Measurements from ENCODE around the gene ARHGEF9. TPM values are rescaled to one million over a fixed set of nuclear protein-coding genes. Genes with fewer than 3 reads are reported as not detected.

The ARHGEF9 gene
- polyA plus RNA-seq, 1 donor (not counting 4 experiments of a cell fraction or from before 2014, with no cell fraction given): 16.0 TPM

DNA sequence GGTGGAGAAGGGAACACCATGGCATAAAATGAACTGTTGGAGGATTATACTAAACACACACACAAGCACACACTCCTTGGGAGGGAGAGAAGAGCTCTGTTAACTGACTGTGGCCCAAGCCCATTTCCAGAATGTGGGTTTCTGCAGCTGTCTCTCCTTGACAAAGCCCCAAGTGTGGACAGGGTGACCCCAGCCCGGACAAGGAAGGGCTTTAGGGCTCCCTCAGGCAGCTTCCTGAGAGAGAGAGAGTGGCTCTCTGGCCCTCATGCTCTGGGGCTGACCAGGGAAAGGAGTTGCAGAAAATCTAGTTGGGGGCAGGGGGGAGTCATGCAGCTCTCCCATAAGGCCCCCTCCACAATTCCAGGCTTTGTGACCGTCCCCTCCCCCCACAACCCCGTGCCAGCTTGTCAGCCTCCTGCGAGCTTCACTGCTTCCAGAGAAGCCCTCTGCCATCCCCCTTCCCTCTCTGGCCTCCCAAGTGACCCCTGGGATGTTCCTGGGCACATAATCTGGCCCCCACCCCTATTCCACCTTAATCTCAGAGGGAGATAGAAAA, 590 bp downstream of the ARHGEF9 start:
- no peak overlapping the region for H3K4me3 ChIP-seq (ENCODE audit: control insufficient read depth in 2 of 3, extremely low read depth in 1 of 3, insufficient read depth in 2 of 3, low read depth in 1 of 3, low read length in 3 of 3)
- dilution Hi-C loops (cut with MboI; ENCODE audit: extremely low pct_ligation_motif_present, low sequenced_read_pairs): no loop called here
- DNase-seq (ENCODE audit: low read depth, low spot score) (no peak), FAIRE-seq (no peak)
- H3K9me1 ChIP-seq (ENCODE audit: control insufficient read depth, extremely low read depth, insufficient read depth, low read length): no peaks in the 10 kb centered on the region
- no peaks in the 10 kb centered on the region for H3K9me3 ChIP-seq (ENCODE audit: control insufficient read depth, low read depth, low read length)
- no peaks in the 10 kb centered on the region for H3K27me3 ChIP-seq (ENCODE audit: control insufficient read depth, extremely low read depth, insufficient read depth, low read length)
- H2AFZ ChIP-seq (ENCODE audit: control insufficient read depth, low read length): no peak overlapping the region
- no peak overlapping the region for H3K4me2 ChIP-seq (ENCODE audit: control insufficient read depth, extremely low read depth, insufficient read depth, low read depth, low read length)
- TF ChIP-seq, protein P1, sequence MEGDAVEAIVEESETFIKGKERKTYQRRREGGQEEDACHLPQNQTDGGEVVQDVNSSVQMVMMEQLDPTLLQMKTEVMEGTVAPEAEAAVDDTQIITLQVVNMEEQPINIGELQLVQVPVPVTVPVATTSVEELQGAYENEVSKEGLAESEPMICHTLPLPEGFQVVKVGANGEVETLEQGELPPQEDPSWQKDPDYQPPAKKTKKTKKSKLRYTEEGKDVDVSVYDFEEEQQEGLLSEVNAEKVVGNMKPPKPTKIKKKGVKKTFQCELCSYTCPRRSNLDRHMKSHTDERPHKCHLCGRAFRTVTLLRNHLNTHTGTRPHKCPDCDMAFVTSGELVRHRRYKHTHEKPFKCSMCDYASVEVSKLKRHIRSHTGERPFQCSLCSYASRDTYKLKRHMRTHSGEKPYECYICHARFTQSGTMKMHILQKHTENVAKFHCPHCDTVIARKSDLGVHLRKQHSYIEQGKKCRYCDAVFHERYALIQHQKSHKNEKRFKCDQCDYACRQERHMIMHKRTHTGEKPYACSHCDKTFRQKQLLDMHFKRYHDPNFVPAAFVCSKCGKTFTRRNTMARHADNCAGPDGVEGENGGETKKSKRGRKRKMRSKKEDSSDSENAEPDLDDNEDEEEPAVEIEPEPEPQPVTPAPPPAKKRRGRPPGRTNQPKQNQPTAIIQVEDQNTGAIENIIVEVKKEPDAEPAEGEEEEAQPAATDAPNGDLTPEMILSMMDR (optimal IDR thresholded peaks at IDR 0.05 in 1 of 3, IDR thresholded peaks at IDR 0.05 in 1 of 3, conservative IDR thresholded peaks at IDR 0.05 in 1 of 3; ENCODE audit: extremely low read depth in 1 of 3, insufficient read depth in 2 of 3, low read length in 3 of 3): no peak
- no peak for TF ChIP-seq EZH2 (IDR thresholded peaks at IDR 0.05; ENCODE audit: low read length)
- no peaks in the 10 kb centered on the region for H3K79me2 ChIP-seq (ENCODE audit: control insufficient read depth, insufficient read depth, low read length)
- no peaks in the 10 kb centered on the region for H4K20me1 ChIP-seq (ENCODE audit: control insufficient read depth, extremely low read depth, insufficient read depth, low read length)
- H3K4me1 ChIP-seq (ENCODE audit: control insufficient read depth, extremely low read depth, insufficient read depth, low read length): no peaks in the 10 kb centered on the region
- no peak overlapping the region for H3K27ac ChIP-seq (ENCODE audit: control insufficient read depth, insufficient read depth, low read length)
- no peak overlapping the region for H3K9ac ChIP-seq (ENCODE audit: control insufficient read depth, extremely low read depth, insufficient read depth, low read length)
- H3K36me3 ChIP-seq (ENCODE audit: control insufficient read depth in 2 of 2, extremely low read depth in 1 of 2, insufficient read depth in 2 of 2, low read length in 2 of 2): no peaks in the 10 kb centered on the region

DNA sequence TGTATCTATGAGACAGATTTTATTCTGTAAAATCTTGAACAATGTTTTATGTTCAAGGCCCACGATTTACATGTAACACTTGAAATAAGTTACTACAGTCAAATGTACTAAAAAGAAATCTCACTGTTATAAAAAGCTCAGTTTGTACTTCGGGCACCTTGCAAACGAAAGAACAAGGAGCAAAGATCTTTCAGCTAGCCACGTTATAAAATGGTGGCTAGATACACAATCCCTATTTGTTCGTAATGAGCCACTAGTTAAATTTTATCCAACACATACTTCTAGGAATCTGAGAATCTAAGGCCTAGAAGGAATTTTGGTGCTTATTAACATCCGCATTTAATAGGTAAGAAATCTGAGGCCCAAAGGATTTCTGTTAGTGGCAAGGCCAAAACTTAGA, 2.5 kb downstream of the ARHGEF9 start:
- Histone ChIP-seq H4K20me1 (ENCODE audit: control insufficient read depth, extremely low read depth, insufficient read depth, low read length) (no peaks in the 10 kb centered on the region), H3K4me1 (ENCODE audit: control insufficient read depth, extremely low read depth, insufficient read depth, low read length) (no peaks in the 10 kb centered on the region), H3K4me3 (ENCODE audit: control insufficient read depth in 2 of 3, extremely low read depth in 1 of 3, insufficient read depth in 2 of 3, low read depth in 1 of 3, low read length in 3 of 3) (no peak overlapping the region), H3K9ac (ENCODE audit: control insufficient read depth, extremely low read depth, insufficient read depth, low read length) (no peak overlapping the region), H3K27ac (ENCODE audit: control insufficient read depth, insufficient read depth, low read length) (no peak overlapping the region), H3K9me3 (ENCODE audit: control insufficient read depth, low read depth, low read length) (no peaks in the 10 kb centered on the region), H3K79me2 (ENCODE audit: control insufficient read depth, insufficient read depth, low read length) (no peaks in the 10 kb centered on the region), H3K27me3 (ENCODE audit: control insufficient read depth, extremely low read depth, insufficient read depth, low read length) (no peaks in the 10 kb centered on the region), H3K4me2 (ENCODE audit: control insufficient read depth, extremely low read depth, insufficient read depth, low read depth, low read length) (no peak overlapping the region), H3K9me1 (ENCODE audit: control insufficient read depth, extremely low read depth, insufficient read depth, low read length) (no peaks in the 10 kb centered on the region), H2AFZ (ENCODE audit: control insufficient read depth, low read length) (no peak overlapping the region), H3K36me3 (ENCODE audit: control insufficient read depth in 2 of 2, extremely low read depth in 1 of 2, insufficient read depth in 2 of 2, low read length in 2 of 2) (no peaks in the 10 kb centered on the region)
- TF ChIP-seq, protein P1 (optimal IDR thresholded peaks at IDR 0.05 in 1 of 3, IDR thresholded peaks at IDR 0.05 in 1 of 3, conservative IDR thresholded peaks at IDR 0.05 in 1 of 3; ENCODE audit: extremely low read depth in 1 of 3, insufficient read depth in 2 of 3, low read length in 3 of 3): no peak
- TF ChIP-seq EZH2 (IDR thresholded peaks at IDR 0.05; ENCODE audit: low read length): no peak
- dilution Hi-C loops (cut with MboI; ENCODE audit: extremely low pct_ligation_motif_present, low sequenced_read_pairs): no loop called here
- no peak for FAIRE-seq
- DNase-seq (ENCODE audit: low read depth, low spot score): no peak

Data from keratinocyte (primary cell).